SU-DHL-6 (cell line): ENCODE results near the gene TRPM3.

Experiments used
- H2AFZ ChIP-seq: fragments of 200-600 bp; sonication (generic); 2 replicates; pipeline ENCODE4 v1.6.1; 2014; ENCODE audit warnings: low read depth, mild to moderate bottlenecking, moderate library complexity, mixed read lengths, antibody characterized with exemption, low read length; ENCODE audit not compliant: severe bottlenecking
- H3F3A ChIP-seq: fragments of 200-600 bp; shearing (Covaris generic); 2 replicates; pipeline ENCODE4 v1.6.0; 2016; ENCODE audit warnings: antibody characterized with exemption, mild to moderate bottlenecking; ENCODE audit not compliant: insufficient read depth
- H3K27ac ChIP-seq: fragments of 200-600 bp; sonication (generic); 2 replicates; pipeline ENCODE4 v1.5.1; 2016; ENCODE audit warnings: low read depth, mild to moderate bottlenecking, low read length, moderate library complexity, mixed read lengths
- H3K27me3 ChIP-seq: fragments of 200-600 bp; sonication (generic), shearing (Covaris generic); 2 replicates; pipeline ENCODE4 v1.6.0; 2014; ENCODE audit warnings: mild to moderate bottlenecking, low read length
- H3K36me3 ChIP-seq: fragments of 200-600 bp; sonication (generic); 2 replicates; pipeline ENCODE4 v1.6.1; 2014; ENCODE audit warnings: mild to moderate bottlenecking, low read length, mixed read lengths
- H3K4me2 ChIP-seq: fragments of 300-600, 200-600 bp; shearing (Covaris generic), sonication (generic); 2 replicates; pipeline ENCODE4 v1.6.0; 2014; ENCODE audit warnings: low read length, low read depth, mild to moderate bottlenecking; ENCODE audit not compliant: poor library complexity, severe bottlenecking
- H3K4me3 ChIP-seq: fragments of 200-600 bp; sonication (generic); 2 replicates; pipeline ENCODE4 v1.5.1; 2014; ENCODE audit warnings: antibody characterized with exemption, low read length, mild to moderate bottlenecking, mixed read lengths; ENCODE audit not compliant: insufficient read depth, poor library complexity, severe bottlenecking
- H3K79me2 ChIP-seq: fragments of 200-600 bp; sonication (generic); 2 replicates; pipeline ENCODE4 v1.6.1; 2014; ENCODE audit warnings: mild to moderate bottlenecking, low read length, moderate library complexity; ENCODE audit not compliant: insufficient read depth
- H3K9ac ChIP-seq: fragments of 200-600 bp; sonication (generic); 2 replicates; pipeline ENCODE4 v1.7.0; 2014; ENCODE audit warnings: mild to moderate bottlenecking, low read length
- H3K9me2 ChIP-seq: fragments of 200-600 bp; sonication (generic); replicated peaks from 2 replicates; pipeline ENCODE4 v1.6.1; 2014; ENCODE audit warnings: low read length; ENCODE audit not compliant: insufficient read depth
- H3K9me3 ChIP-seq: fragments of 200-600 bp; sonication (generic); 2 replicates; pipeline ENCODE4 v1.6.1; 2014; ENCODE audit warnings: low read length, mixed read lengths; ENCODE audit not compliant: insufficient read depth
- H4K20me1 ChIP-seq: fragments of 200-600 bp; sonication (generic); 2 replicates; pipeline ENCODE4 v1.6.1; 2014; ENCODE audit warnings: low read depth, mild to moderate bottlenecking, antibody characterized with exemption, low read length, moderate library complexity, mixed read lengths
- EZH2phosphoT487 ChIP-seq: fragments of 200-600 bp; sonication (generic), shearing (Covaris generic); conservative IDR thresholded peaks from 2 replicates; pipeline ENCODE4 v1.6.1; 2018; ENCODE audit warnings: mild to moderate bottlenecking, antibody characterized with exemption, low read length, moderate library complexity, mixed read lengths
- TF ChIP-seq, protein P1 (sequence below): fragments of 200-600 bp; sonication (generic); IDR thresholded peaks from one replicate; pipeline ENCODE4 v1.5.1; 2017; ENCODE audit warnings: antibody characterized with exemption, mild to moderate bottlenecking, low read length, moderate library complexity; ENCODE audit not compliant: insufficient read depth, poor library complexity, severe bottlenecking

Gene TRPM3

DNA sequence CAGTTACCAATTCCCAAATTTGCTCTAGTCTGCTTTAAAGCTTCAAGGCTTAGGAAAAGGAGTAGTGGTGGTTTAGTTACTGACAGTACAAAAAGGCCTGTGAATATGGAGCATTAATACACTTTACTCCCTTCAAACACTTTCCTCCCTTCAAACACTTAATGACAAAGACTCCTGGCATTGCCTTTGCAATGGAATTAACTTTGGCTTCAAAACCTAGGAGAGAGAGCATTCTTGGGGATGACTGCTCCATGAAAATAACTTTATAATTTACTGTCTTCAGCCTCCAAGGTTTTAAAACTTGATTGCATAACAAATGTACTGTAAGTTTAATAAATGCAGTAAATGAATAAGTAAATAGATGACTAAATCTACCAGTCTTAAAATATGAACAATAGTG is 185.6 kb downstream of the TRPM3 start:
- no peaks in the 10 kb centered on the region for H3F3A ChIP-seq
- H2AFZ ChIP-seq: no peak overlapping the region
- H3K4me2 ChIP-seq: no peak overlapping the region

DNA sequence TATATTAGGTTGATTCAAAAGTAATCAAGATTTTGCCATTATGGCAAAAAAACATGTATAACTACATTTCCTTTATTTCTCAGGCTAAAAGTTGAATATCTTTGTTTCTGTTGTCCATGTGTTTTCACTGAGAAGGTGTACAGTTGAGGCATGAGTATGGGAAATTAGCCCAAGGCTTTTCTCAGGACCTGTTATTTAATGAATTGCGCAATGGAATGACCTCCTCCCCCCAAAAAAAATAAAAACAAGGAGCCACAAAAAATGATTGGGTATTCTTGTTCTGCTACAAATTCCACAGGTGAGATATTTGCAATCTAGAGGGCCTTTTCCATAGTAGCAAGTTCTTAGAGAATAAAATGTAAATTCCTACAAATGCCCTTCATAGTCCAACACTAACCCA is 186.8 kb downstream of the TRPM3 start:
- Histone ChIP-seq H4K20me1 (no peaks in the 10 kb centered on the region), H3K9me2 (no peaks in the 10 kb centered on the region), H3K4me2 (no peak overlapping the region), H3K27me3 (no peaks in the 10 kb centered on the region), H3K9me3 (no peaks in the 10 kb centered on the region), H3K27ac (no peak overlapping the region), H3K79me2 (no peaks in the 10 kb centered on the region), H3F3A (no peaks in the 10 kb centered on the region), H3K4me3 (no peak overlapping the region), H3K9ac (no peak overlapping the region), H2AFZ (no peak overlapping the region), H3K36me3 (no peaks in the 10 kb centered on the region)
- TF ChIP-seq EZH2phosphoT487: no peak
- TF ChIP-seq, protein P1, sequence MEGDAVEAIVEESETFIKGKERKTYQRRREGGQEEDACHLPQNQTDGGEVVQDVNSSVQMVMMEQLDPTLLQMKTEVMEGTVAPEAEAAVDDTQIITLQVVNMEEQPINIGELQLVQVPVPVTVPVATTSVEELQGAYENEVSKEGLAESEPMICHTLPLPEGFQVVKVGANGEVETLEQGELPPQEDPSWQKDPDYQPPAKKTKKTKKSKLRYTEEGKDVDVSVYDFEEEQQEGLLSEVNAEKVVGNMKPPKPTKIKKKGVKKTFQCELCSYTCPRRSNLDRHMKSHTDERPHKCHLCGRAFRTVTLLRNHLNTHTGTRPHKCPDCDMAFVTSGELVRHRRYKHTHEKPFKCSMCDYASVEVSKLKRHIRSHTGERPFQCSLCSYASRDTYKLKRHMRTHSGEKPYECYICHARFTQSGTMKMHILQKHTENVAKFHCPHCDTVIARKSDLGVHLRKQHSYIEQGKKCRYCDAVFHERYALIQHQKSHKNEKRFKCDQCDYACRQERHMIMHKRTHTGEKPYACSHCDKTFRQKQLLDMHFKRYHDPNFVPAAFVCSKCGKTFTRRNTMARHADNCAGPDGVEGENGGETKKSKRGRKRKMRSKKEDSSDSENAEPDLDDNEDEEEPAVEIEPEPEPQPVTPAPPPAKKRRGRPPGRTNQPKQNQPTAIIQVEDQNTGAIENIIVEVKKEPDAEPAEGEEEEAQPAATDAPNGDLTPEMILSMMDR: no peak

More for the DNA sequence above, 185.6 kb downstream of the TRPM3 start:
- no peaks in the 10 kb centered on the region for H3K79me2 ChIP-seq
- no peak overlapping the region for H3K4me3 ChIP-seq
- H3K9ac ChIP-seq: no peak overlapping the region
- no peak overlapping the region for H3K27ac ChIP-seq
- H3K9me2 ChIP-seq: no peaks in the 10 kb centered on the region
- TF ChIP-seq, protein P1: no peak
- no peak for TF ChIP-seq EZH2phosphoT487
- no peaks in the 10 kb centered on the region for H3K36me3 ChIP-seq
- no peaks in the 10 kb centered on the region for H3K9me3 ChIP-seq
- no peaks in the 10 kb centered on the region for H4K20me1 ChIP-seq
- no peaks in the 10 kb centered on the region for H3K27me3 ChIP-seq

DNA sequence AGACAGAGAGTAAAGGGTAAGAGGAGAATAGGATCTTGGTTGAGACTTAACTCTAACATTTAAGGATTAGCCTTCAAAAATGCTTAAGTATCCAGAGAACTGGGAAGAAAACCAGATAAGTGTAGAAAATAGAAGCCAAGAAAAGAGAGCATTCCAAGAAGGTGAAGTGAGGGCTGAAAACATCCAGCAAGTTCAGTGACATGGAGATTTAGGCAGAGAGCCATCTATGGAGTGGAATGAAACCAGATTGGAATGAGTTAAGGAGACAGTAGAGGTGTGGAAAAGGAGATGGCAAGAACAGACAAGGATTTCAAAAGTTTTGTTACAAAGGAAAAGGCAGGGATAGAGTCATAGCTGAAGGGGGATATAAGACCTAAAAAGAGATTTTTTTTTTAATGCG is 188.1 kb downstream of the TRPM3 start:
- Histone ChIP-seq H3K27me3 (no peaks in the 10 kb centered on the region), H3K9me3 (no peaks in the 10 kb centered on the region), H4K20me1 (no peaks in the 10 kb centered on the region), H3K36me3 (no peaks in the 10 kb centered on the region), H2AFZ (no peak overlapping the region), H3K79me2 (no peaks in the 10 kb centered on the region), H3K27ac (no peak overlapping the region), H3K9me2 (no peaks in the 10 kb centered on the region), H3K4me2 (no peak overlapping the region), H3K4me3 (no peak overlapping the region), H3F3A (no peaks in the 10 kb centered on the region), H3K9ac (no peak overlapping the region)
- TF ChIP-seq, protein P1: no peak
- no peak for TF ChIP-seq EZH2phosphoT487
